IMR-90 (cell line): ENCODE measurements around the gene CYP1A2. TPM values are rescaled to one million over a fixed set of nuclear protein-coding genes. Genes with fewer than 3 reads are reported as not detected.

ENCODE experiments used
- ATAC-seq: fragments of 200-7000 bp; cut with Tn5 transposase; 2 replicates; pipeline ENCODE4 v1.9.1; 2020; ENCODE audit warnings: low read depth, mild to moderate bottlenecking, moderate library complexity
- BruUV-seq: library from RNA; stranded (reverse); fragments of 400-500 nt; replicated peaks from 2 replicates; lab custom pipeline; 2021; lab: Mats Ljungman, UMichigan
- CTCF ChIA-PET: fragments of 300-600 bp; formaldehyde crosslinking; extraction: SDS; loops from one replicate; lab custom pipeline; 2021; ENCODE audit warnings: antibody characterized with exemption; lab: Yijun Ruan, JAX
- POLR2A ChIA-PET: fragments of 300-600 bp; sonication (Branson Sonifier 250); formaldehyde crosslinking; loops from one replicate; lab custom pipeline; 2022; ENCODE audit warnings: antibody characterized with exemption; ENCODE audit not compliant: unreplicated experiment; lab: Charles Lee
- DNase-seq: peaks from one replicate; pipeline ENCODE4 v3.0.0; 2013
- H2AFZ ChIP-seq: replicated peaks from 2 replicates; pipeline ENCODE3; 2013; ENCODE audit warnings: low read length, mild to moderate bottlenecking; ENCODE audit not compliant: poor library complexity
- H2AK5ac ChIP-seq: 2 replicates; pipeline ENCODE4 v1.6.1; 2013; ENCODE audit warnings: low read depth, low read length, inconsistent platforms
- H2AK9ac ChIP-seq: replicated peaks from 2 replicates; pipeline ENCODE3; 2013; ENCODE audit warnings: mild to moderate bottlenecking, low read depth, low read length, moderate library complexity; ENCODE audit not compliant: poor library complexity
- H2BK120ac ChIP-seq: 2 replicates; pipeline ENCODE4 v1.6.1; 2013; ENCODE audit warnings: low read depth, low read length, inconsistent platforms
- H2BK15ac ChIP-seq: 3 replicates; pipeline ENCODE4 v1.6.1; 2013; ENCODE audit warnings: low read depth, low read length, inconsistent platforms
- H2BK20ac ChIP-seq: 2 replicates; pipeline ENCODE4 v1.6.1; 2013; ENCODE audit warnings: low read depth, mild to moderate bottlenecking, inconsistent platforms, low read length, moderate library complexity
- H2BK5ac ChIP-seq: 2 replicates; pipeline ENCODE4 v1.6.1; 2013; ENCODE audit warnings: mild to moderate bottlenecking, low read depth, low read length, inconsistent platforms; ENCODE audit not compliant: poor library complexity, severe bottlenecking
- H3K14ac ChIP-seq: replicated peaks from 2 replicates; pipeline ENCODE4 v1.6.1; 2013; ENCODE audit warnings: low read depth, low read length, inconsistent platforms
- H3K18ac ChIP-seq: 2 replicates; pipeline ENCODE4 v1.6.1; 2013; ENCODE audit warnings: low read depth, low read length, control low read depth
- H3K23ac ChIP-seq: 2 replicates; pipeline ENCODE4 v1.6.1; 2013; ENCODE audit warnings: low read depth, low read length, inconsistent platforms
- H3K27ac ChIP-seq: 2 replicates; pipeline ENCODE4 v1.5.1; 2013; ENCODE audit warnings: mild to moderate bottlenecking, control low read depth, low read length; ENCODE audit not compliant: insufficient read depth
- H3K27me3 ChIP-seq: 2 replicates; pipeline ENCODE4 v1.6.1; 2013; ENCODE audit warnings: low read length; ENCODE audit not compliant: control insufficient read depth, insufficient read depth
- H3K36me3 ChIP-seq: 2 replicates; pipeline ENCODE4 v1.6.1; 2013; ENCODE audit warnings: low read length, mixed read lengths; ENCODE audit not compliant: control insufficient read depth, insufficient read depth
- H3K4ac ChIP-seq: 2 replicates; pipeline ENCODE4 v1.6.1; 2013; ENCODE audit warnings: low read depth, low read length, inconsistent platforms
- H3K4me1 ChIP-seq: 2 replicates; pipeline ENCODE4 v1.6.1; 2013; ENCODE audit warnings: low read length, mixed read lengths; ENCODE audit not compliant: control insufficient read depth, insufficient read depth
- H3K4me2 ChIP-seq: 2 replicates; pipeline ENCODE4 v1.6.1; 2013; ENCODE audit warnings: low read depth, mild to moderate bottlenecking, control low read depth, low read length, moderate library complexity
- H3K4me3 ChIP-seq: 2 replicates; pipeline ENCODE4 v1.5.1; 2013; ENCODE audit warnings: low read depth, mild to moderate bottlenecking, control low read depth, low read length, moderate library complexity; ENCODE audit not compliant: insufficient read depth
- H3K56ac ChIP-seq: 2 replicates; pipeline ENCODE4 v1.6.1; 2013; ENCODE audit warnings: low read length, inconsistent platforms; ENCODE audit not compliant: insufficient read depth; ENCODE audit errors: extremely low read depth
- H3K79me1 ChIP-seq, 2 experiments: 2 replicates each; pipeline ENCODE4 v1.6.1; 2013; ENCODE audit warnings: low read length in 2 of 2, inconsistent platforms in 1 of 2, low read depth in 1 of 2
- H3K9ac ChIP-seq: 2 replicates; pipeline ENCODE4 v1.6.1; 2013; ENCODE audit warnings: low read depth, low read length, control low read depth
- H3K9me1 ChIP-seq: 2 replicates; pipeline ENCODE4 v1.6.1; 2013; ENCODE audit warnings: low read length, inconsistent platforms; ENCODE audit not compliant: insufficient read depth
- H3K9me3 ChIP-seq: 2 replicates; pipeline ENCODE4 v1.6.1; 2013; ENCODE audit warnings: low read length; ENCODE audit not compliant: control insufficient read depth, insufficient read depth
- H4K20me1 ChIP-seq: 2 replicates; pipeline ENCODE4 v1.6.1; 2013; ENCODE audit warnings: low read length, inconsistent platforms; ENCODE audit not compliant: insufficient read depth
- H4K5ac ChIP-seq: 2 replicates; pipeline ENCODE4 v1.6.1; 2013; ENCODE audit warnings: mild to moderate bottlenecking, low read depth, low read length, control low read depth
- H4K8ac ChIP-seq, 2 experiments: 2 replicates each; pipeline ENCODE4 v1.6.1; 2013; ENCODE audit warnings: low read depth in 2 of 2, low read length in 2 of 2, control low read depth in 1 of 2, inconsistent platforms in 1 of 2
- H4K91ac ChIP-seq: 2 replicates; pipeline ENCODE4 v1.6.1; 2013; ENCODE audit warnings: low read depth, low read length, inconsistent platforms; ENCODE audit not compliant: insufficient read depth
- BHLHE40 ChIP-seq: fragments of 150-350 bp; IDR thresholded peaks from 2 replicates; pipeline ENCODE4 v1.6.1; 2016; ENCODE audit warnings: mild to moderate bottlenecking, low read depth, low read length
- CEBPB ChIP-seq: IDR thresholded peaks from 2 replicates; pipeline ENCODE4 v1.6.1; 2012; ENCODE audit warnings: low read depth, low read length, improper control_type of control experiment
- CHD1 ChIP-seq: IDR thresholded peaks from 2 replicates; pipeline ENCODE4 v1.6.1; 2012; ENCODE audit warnings: low read depth, low read length, improper control_type of control experiment
- FOS ChIP-seq: fragments of 150-350 bp; IDR thresholded peaks from 2 replicates; pipeline ENCODE4 v1.6.1; 2016; ENCODE audit warnings: low read depth, low read length
- MAFK ChIP-seq: IDR thresholded peaks from 2 replicates; pipeline ENCODE4 v1.6.1; 2012; ENCODE audit warnings: low read depth, low read length, improper control_type of control experiment
- MAZ ChIP-seq: IDR thresholded peaks from 2 replicates; pipeline ENCODE4 v1.6.1; 2012; ENCODE audit warnings: low read depth, mild to moderate bottlenecking, low read length, improper control_type of control experiment, moderate library complexity, borderline replicate concordance
- MXI1 ChIP-seq: IDR thresholded peaks from 2 replicates; pipeline ENCODE4 v1.6.1; 2012; ENCODE audit warnings: low read depth, mild to moderate bottlenecking, low read length, moderate library complexity, borderline replicate concordance
- NFE2L2 ChIP-seq: fragments of 150-350 bp; IDR thresholded peaks from 2 replicates; pipeline ENCODE4 v1.6.1; 2016; ENCODE audit warnings: low read depth, mild to moderate bottlenecking, low read length
- POLR2A ChIP-seq: IDR thresholded peaks from 2 replicates; pipeline ENCODE4 v1.6.1; 2012; ENCODE audit warnings: mild to moderate bottlenecking, low read depth, low read length
- RAD21 ChIP-seq: IDR thresholded peaks from 2 replicates; pipeline ENCODE4 v1.6.1; 2012; ENCODE audit warnings: low read length, improper control_type of control experiment
- RCOR1 ChIP-seq: IDR thresholded peaks from 2 replicates; pipeline ENCODE4 v1.6.1; 2012; ENCODE audit warnings: mild to moderate bottlenecking, low read length, improper control_type of control experiment; ENCODE audit not compliant: insufficient replicate concordance
- RFX5 ChIP-seq: IDR thresholded peaks from 2 replicates; pipeline ENCODE4 v1.8.0; 2012; ENCODE audit warnings: low read depth, mild to moderate bottlenecking, low read length, moderate library complexity
- SMC3 ChIP-seq: fragments of 150-350 bp; IDR thresholded peaks from 2 replicates; pipeline ENCODE4 v1.6.1; 2016; ENCODE audit warnings: low read depth, mild to moderate bottlenecking, antibody characterized with exemption, low read length, moderate library complexity
- WGBS, 2 experiments: methylation state at CpG; one replicate each; pipeline versions ENCODE4 v1.1.5 to v1.1.7; 2013; ENCODE audit warnings: missing lambda C conversion rate in 2 of 2; ENCODE audit not compliant: insufficient read length in 1 of 2; ENCODE audit errors: extremely low coverage in 2 of 2; 5-methylcytosine and 5-hydroxymethylcytosine counted together
- dilution Hi-C: fragments of 300-500 bp; cut with HindIII; formaldehyde crosslinking; loops from one replicate; pipeline ENCODE4 v1.14.3; 2018; ENCODE audit warnings: low sequenced_read_pairs; ENCODE audit not compliant: unreplicated experiment
- in situ Hi-C: fragments of 300-500 bp; cut with MboI; formaldehyde crosslinking; loops from 3 replicates; pipeline ENCODE4 v1.14.3; 2019; ENCODE audit warnings: low sequenced_read_pairs, inconsistent platforms, mixed read lengths
- intact Hi-C: fragments of 100-400 bp; cut with micrococcal nuclease; formaldehyde crosslinking; loops from 2 replicates; pipeline ENCODE4 v1.10.0; 2022
- polyA plus RNA-seq, 3 experiments: library from polyadenylated mRNA; depleted of rRNA; stranded (reverse); fragments of >200 nt; gene quantifications; 2 replicates each; pipeline ENCODE4 v1.2.3, GENCODE V29; 2012; ENCODE audit warnings: low replicate concordance in 1 of 3
- total RNA-seq: library from RNA; depleted of rRNA; stranded (reverse); fragments of >200 nt; gene quantifications from 2 replicates; pipeline ENCODE4 v1.2.3, GENCODE V29; 2012
- TF ChIP-seq, protein P1 (sequence below): conservative IDR thresholded peaks from 2 replicates; pipeline ENCODE4 v1.5.1; 2012; ENCODE audit warnings: mild to moderate bottlenecking, low read depth, low read length, improper control_type of control experiment
- TF ChIP-seq, protein P2 (sequence below): fragments of 150-350 bp; IDR thresholded peaks from 2 replicates; pipeline ENCODE4 v1.6.1; 2016; ENCODE audit warnings: low read depth, mild to moderate bottlenecking, low read length, moderate library complexity, borderline replicate concordance
- TF ChIP-seq, protein P3 (sequence below): fragments of 150-350 bp; IDR thresholded peaks from 2 replicates; pipeline ENCODE4 v1.6.1; 2017; ENCODE audit warnings: mild to moderate bottlenecking, antibody characterized with exemption, low read length, low read depth

CYP1A2 gene
- total and polyA plus RNA-seq, 2 of the 4 experiments (the other 2 are of a cell fraction): not detected

DNA sequence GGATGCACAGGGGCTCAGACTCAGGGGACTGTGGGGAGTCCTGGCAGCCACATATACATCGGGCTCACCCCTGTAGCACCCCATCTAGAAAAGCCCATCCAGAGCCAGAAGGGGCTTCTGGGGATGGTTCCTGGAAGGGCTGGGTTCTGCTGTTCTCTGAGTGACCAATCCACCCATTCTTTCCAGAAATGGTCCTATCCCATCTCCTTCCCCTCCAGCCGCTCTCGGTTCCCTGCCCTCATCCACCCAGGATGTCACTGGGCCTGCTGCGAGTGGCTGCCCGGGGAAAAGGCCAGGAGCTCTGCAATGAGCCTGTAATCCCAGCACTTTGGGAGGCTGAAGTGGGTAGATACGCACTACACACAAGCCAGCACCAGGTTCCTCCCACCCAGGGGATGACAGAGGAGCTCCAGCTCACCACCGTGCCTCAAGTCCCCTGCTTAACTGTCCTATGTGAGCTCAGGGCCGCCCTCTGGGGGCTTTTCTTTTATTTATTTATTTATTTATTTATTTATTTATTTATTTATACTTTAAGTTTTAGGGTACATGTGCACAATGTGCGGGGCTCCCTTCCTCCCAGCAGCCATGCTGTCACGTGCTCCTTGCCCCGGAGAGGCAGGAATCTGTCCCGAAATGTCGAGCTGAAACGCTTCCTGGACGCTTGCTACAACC, 19.6 kb downstream of the CYP1A2 start:
- ATAC-seq: peak; percentile 15
- Histone ChIP-seq H3K27me3 (peaks cover 18% of the 10 kb centered on the region; the same call in 1 of the 2 replicates), H3K9ac (no peak overlapping the region), H4K5ac (no peak overlapping the region), H4K91ac (no peak overlapping the region), H2BK15ac (no peak overlapping the region), H2AK5ac (no peak overlapping the region), H4K8ac (no peak overlapping the region), H2AFZ (peak overlapping the region; percentile 18), H2BK120ac (no peak overlapping the region), H3K4me3 (no peak overlapping the region), H3K9me3 (no peaks in the 10 kb centered on the region), H4K20me1 (no peaks in the 10 kb centered on the region), H2BK5ac (no peak overlapping the region), H3K4me1 (no peaks in the 10 kb centered on the region), H3K23ac (no peak overlapping the region), H2AK9ac (no peak overlapping the region), H3K4me2 (peak overlapping the region; percentile 49), H3K4ac (no peak overlapping the region), H3K9me1 (no peaks in the 10 kb centered on the region), H3K79me1 (no peaks in the 10 kb centered on the region), H3K27ac (no peak overlapping the region), H3K14ac (no peak overlapping the region), H3K18ac (no peak overlapping the region), H2BK20ac (no peak overlapping the region), H3K56ac (no peak overlapping the region), H3K36me3 (no peaks in the 10 kb centered on the region)
- dilution Hi-C loops: no loop called here
- intact Hi-C loops: no loop called here
- 20% methylated on average over 1 of the region's 15 CpGs; no CpG with 5 or more reads in 1 of the 2 experiments for WGBS, 2 experiments
- TF ChIP-seq SMC3 (no peak), CEBPB (no peak), BHLHE40 (no peak), MAFK (no peak), RCOR1 (no peak), MAZ (no peak), NFE2L2 (no peak), RFX5 (no peak), CHD1 (no peak), POLR2A (no peak), RAD21 (no peak), MXI1 (no peak), FOS (no peak)
- TF ChIP-seq, protein P1, sequence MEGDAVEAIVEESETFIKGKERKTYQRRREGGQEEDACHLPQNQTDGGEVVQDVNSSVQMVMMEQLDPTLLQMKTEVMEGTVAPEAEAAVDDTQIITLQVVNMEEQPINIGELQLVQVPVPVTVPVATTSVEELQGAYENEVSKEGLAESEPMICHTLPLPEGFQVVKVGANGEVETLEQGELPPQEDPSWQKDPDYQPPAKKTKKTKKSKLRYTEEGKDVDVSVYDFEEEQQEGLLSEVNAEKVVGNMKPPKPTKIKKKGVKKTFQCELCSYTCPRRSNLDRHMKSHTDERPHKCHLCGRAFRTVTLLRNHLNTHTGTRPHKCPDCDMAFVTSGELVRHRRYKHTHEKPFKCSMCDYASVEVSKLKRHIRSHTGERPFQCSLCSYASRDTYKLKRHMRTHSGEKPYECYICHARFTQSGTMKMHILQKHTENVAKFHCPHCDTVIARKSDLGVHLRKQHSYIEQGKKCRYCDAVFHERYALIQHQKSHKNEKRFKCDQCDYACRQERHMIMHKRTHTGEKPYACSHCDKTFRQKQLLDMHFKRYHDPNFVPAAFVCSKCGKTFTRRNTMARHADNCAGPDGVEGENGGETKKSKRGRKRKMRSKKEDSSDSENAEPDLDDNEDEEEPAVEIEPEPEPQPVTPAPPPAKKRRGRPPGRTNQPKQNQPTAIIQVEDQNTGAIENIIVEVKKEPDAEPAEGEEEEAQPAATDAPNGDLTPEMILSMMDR: no peak
- TF ChIP-seq, protein P2, sequence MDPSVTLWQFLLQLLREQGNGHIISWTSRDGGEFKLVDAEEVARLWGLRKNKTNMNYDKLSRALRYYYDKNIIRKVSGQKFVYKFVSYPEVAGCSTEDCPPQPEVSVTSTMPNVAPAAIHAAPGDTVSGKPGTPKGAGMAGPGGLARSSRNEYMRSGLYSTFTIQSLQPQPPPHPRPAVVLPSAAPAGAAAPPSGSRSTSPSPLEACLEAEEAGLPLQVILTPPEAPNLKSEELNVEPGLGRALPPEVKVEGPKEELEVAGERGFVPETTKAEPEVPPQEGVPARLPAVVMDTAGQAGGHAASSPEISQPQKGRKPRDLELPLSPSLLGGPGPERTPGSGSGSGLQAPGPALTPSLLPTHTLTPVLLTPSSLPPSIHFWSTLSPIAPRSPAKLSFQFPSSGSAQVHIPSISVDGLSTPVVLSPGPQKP: no peak
- TF ChIP-seq, protein P3, sequence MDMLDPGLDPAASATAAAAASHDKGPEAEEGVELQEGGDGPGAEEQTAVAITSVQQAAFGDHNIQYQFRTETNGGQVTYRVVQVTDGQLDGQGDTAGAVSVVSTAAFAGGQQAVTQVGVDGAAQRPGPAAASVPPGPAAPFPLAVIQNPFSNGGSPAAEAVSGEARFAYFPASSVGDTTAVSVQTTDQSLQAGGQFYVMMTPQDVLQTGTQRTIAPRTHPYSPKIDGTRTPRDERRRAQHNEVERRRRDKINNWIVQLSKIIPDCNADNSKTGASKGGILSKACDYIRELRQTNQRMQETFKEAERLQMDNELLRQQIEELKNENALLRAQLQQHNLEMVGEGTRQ: no peak
- ChIA-PET POLR2A (no interaction called here), CTCF (interaction anchor here (0.6 to 3.9 kb wide), 15 partner anchors 9 to 396 kb away, joined by 3 to 21 read pairs (median 5); no protein-coding TSS in a partner anchor)
- in situ Hi-C loops: loop anchor here (5.0 kb wide), 1 partner anchor 131 kb away; no protein-coding TSS in a partner anchor
- BruUV-seq: no TSS peak
- no peak for DNase-seq
